Skeletal muscle satellite cell (primary cell): ENCODE results near the gene CD81.

Source experiments
- H3K27me3 ChIP-seq: 2 replicates; pipeline ENCODE4 v1.7.0; 2013; ENCODE audit warnings: low read length; ENCODE audit not compliant: control insufficient read depth, insufficient read depth
- H3K36me3 ChIP-seq: 2 replicates; pipeline ENCODE4 v1.7.0; 2013; ENCODE audit warnings: mild to moderate bottlenecking, control low read depth, low read length; ENCODE audit not compliant: insufficient read depth
- H3K4me1 ChIP-seq: 2 replicates; pipeline ENCODE4 v1.7.0; 2013; ENCODE audit warnings: low read length; ENCODE audit not compliant: control insufficient read depth, insufficient read depth
- H3K4me2 ChIP-seq: 2 replicates; pipeline ENCODE4 v1.7.0; 2013; ENCODE audit warnings: mild to moderate bottlenecking, low read length
- H3K4me3 ChIP-seq: 2 replicates; pipeline ENCODE4 v1.7.0; 2013; ENCODE audit warnings: low read length
- H3K9ac ChIP-seq: 2 replicates; pipeline ENCODE4 v1.7.0; 2013; ENCODE audit warnings: mild to moderate bottlenecking, low read depth, low read length, moderate library complexity
- H3K9me3 ChIP-seq: replicated peaks from 2 replicates; pipeline ENCODE4 v1.7.0; 2013; ENCODE audit warnings: mild to moderate bottlenecking, control low read depth, low read length

Gene CD81

DNA sequence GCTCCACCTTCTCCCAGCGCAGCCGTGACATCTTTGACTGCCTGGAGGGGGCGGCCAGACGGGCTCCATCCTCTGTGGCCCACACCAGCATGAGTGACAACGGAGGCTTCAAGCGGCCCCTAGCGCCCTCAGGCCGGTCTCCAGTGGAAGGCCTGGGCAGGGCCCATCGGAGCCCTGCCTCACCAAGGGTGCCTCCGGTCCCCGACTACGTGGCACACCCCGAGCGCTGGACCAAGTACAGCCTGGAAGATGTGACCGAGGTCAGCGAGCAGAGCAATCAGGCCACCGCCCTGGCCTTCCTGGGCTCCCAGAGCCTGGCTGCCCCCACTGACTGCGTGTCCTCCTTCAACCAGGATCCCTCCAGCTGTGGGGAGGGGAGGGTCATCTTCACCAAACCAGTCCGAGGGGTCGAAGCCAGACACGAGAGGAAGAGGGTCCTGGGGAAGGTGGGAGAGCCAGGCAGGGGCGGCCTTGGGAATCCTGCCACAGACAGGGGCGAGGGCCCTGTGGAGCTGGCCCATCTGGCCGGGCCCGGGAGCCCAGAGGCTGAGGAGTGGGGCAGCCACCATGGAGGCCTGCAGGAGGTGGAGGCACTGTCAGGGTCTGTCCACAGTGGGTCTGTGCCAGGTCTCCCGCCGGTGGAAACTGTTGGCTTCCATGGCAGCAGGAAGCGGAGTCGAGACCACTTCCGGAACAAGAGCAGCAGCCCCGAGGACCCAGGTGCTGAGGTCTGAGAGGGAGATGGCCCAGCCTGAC, 26.0 kb downstream of the CD81 start:
- no peak overlapping the region for H3K4me3 ChIP-seq
- no peaks in the 10 kb centered on the region for H3K9me3 ChIP-seq
- peaks cover 33% of the 10 kb centered on the region for H3K36me3 ChIP-seq
- H3K4me2 ChIP-seq: no peak overlapping the region
- H3K27me3 ChIP-seq: no peaks in the 10 kb centered on the region
- no peak overlapping the region for H3K9ac ChIP-seq
- peaks cover 28% of the 10 kb centered on the region for H3K4me1 ChIP-seq

GRCh38 chr11:2404735-2405196, 27.7 kb downstream of the CD81 start:
- peaks cover 15% of the 10 kb centered on the region for H3K27me3 ChIP-seq
- peaks cover 12% of the 10 kb centered on the region for H3K4me1 ChIP-seq
- no peak overlapping the region for H3K9ac ChIP-seq
- H3K4me2 ChIP-seq: no peak overlapping the region
- no peak overlapping the region for H3K4me3 ChIP-seq
- H3K36me3 ChIP-seq: peaks cover 21% of the 10 kb centered on the region
- H3K9me3 ChIP-seq: no peaks in the 10 kb centered on the region

GRCh38 chr11:2406451-2406850, 29.3 kb downstream of the CD81 start:
- peaks cover 21% of the 10 kb centered on the region for H3K36me3 ChIP-seq
- H3K4me2 ChIP-seq: no peak overlapping the region
- H3K4me3 ChIP-seq: no peak overlapping the region
- peaks cover 8% of the 10 kb centered on the region for H3K4me1 ChIP-seq
- peaks cover 17% of the 10 kb centered on the region for H3K27me3 ChIP-seq
- H3K9me3 ChIP-seq: no peaks in the 10 kb centered on the region
- H3K9ac ChIP-seq: no peak overlapping the region

GRCh38 chr11:2406878-2407410, 29.8 kb downstream of the CD81 start:
- Histone ChIP-seq H3K4me3 (no peak overlapping the region), H3K4me1 (peaks cover 4% of the 10 kb centered on the region), H3K4me2 (no peak overlapping the region), H3K36me3 (peaks cover 21% of the 10 kb centered on the region), H3K9me3 (no peaks in the 10 kb centered on the region), H3K27me3 (peaks cover 17% of the 10 kb centered on the region), H3K9ac (no peak overlapping the region)

DNA sequence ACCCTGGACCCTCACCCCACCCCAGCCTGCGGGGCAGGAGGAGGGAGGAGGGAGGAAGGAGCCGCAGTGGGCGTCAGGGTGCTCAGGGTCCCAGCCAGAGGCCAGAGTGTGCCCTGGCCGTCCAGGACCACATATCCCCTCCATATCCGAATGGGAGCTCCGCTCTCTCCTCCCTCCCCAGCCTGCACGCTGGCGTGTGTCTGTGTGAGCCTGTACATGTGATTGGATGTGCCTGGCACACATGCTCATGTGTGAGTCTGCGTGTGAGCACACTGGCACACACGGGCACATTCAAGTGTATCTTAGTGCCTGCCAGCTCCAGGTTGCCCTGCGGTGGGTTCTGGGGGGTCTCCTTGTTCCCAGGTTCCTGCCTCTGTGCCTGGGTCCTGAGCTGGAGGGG, 31.6 kb downstream of the CD81 start:
- no peak overlapping the region for H3K4me3 ChIP-seq
- no peaks in the 10 kb centered on the region for H3K9me3 ChIP-seq
- H3K9ac ChIP-seq: no peak overlapping the region
- H3K4me1 ChIP-seq: no peaks in the 10 kb centered on the region
- H3K27me3 ChIP-seq: peaks cover 26% of the 10 kb centered on the region
- H3K36me3 ChIP-seq: peaks cover 6% of the 10 kb centered on the region
- H3K4me2 ChIP-seq: no peak overlapping the region

GRCh38 chr11:2409126-2409525, 32.0 kb downstream of the CD81 start:
- H3K9me3 ChIP-seq: no peaks in the 10 kb centered on the region
- no peaks in the 10 kb centered on the region for H3K4me1 ChIP-seq
- no peak overlapping the region for H3K9ac ChIP-seq
- H3K36me3 ChIP-seq: peaks cover 1% of the 10 kb centered on the region
- no peak overlapping the region for H3K4me3 ChIP-seq
- H3K27me3 ChIP-seq: peaks cover 26% of the 10 kb centered on the region
- H3K4me2 ChIP-seq: no peak overlapping the region

DNA sequence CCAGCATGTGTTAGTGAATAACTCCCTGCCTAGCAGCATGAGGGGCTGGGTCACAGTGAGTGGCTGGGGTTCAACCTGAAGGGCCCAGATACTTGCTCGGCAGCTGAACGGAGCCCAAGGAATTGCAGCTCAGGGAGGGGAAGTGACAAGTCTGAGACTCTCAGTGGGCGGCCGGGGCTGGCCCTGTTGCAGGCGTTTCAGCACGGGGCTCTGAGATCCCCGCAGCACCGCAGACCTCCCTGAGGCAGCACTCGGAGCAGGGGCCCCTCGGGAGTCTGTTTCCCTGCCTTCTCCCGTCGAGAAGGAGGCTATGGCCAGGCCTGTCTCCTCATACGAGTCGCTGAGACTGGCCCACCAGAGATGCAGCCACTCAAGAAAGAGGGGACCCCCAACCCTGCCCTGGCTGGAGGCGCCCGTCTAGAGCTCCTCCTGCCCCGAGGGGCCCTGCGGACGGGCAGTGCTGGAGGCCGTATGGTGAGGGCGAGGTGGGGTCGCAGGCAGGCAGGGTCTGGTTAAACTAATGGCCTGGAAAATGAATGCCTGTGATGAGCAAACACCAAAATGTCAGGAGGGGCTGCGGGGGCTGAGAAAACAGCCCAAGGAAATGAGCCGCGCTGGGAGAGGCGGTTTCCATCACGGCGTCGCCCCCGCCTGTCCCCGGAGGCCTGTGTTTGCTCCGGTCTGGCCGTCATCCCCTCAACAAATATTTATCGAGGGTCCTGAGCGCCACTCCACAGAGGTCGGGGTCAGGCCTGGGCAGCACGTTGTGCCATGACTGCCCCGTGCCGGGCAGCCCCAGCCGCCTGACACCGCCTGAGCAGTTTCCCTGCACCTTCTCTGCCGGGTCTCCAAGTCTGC, 32.7 kb downstream of the CD81 start:
- Histone ChIP-seq H3K9ac (no peak overlapping the region), H3K4me2 (no peak overlapping the region), H3K4me3 (no peak overlapping the region), H3K9me3 (no peaks in the 10 kb centered on the region), H3K36me3 (no peaks in the 10 kb centered on the region), H3K27me3 (peaks cover 26% of the 10 kb centered on the region), H3K4me1 (no peaks in the 10 kb centered on the region)

- H3K4me2 ChIP-seq: no peak overlapping the region
- no peaks in the 10 kb centered on the region for H3K9me3 ChIP-seq
- no peaks in the 10 kb centered on the region for H3K4me1 ChIP-seq
- H3K9ac ChIP-seq: no peak overlapping the region
- no peaks in the 10 kb centered on the region for H3K36me3 ChIP-seq
- H3K27me3 ChIP-seq: peaks cover 28% of the 10 kb centered on the region
- H3K4me3 ChIP-seq: no peak overlapping the region
Measured at GRCh38 chr11:2410616-2411015, 33.5 kb downstream of the CD81 start.

- Histone ChIP-seq H3K27me3 (peaks cover 33% of the 10 kb centered on the region), H3K36me3 (no peaks in the 10 kb centered on the region), H3K9me3 (no peaks in the 10 kb centered on the region), H3K4me1 (no peaks in the 10 kb centered on the region), H3K4me3 (no peak overlapping the region), H3K9ac (no peak overlapping the region), H3K4me2 (no peak overlapping the region)
Measured at GRCh38 chr11:2411446-2412305, 34.6 kb downstream of the CD81 start.

- no peak overlapping the region for H3K4me2 ChIP-seq
- no peaks in the 10 kb centered on the region for H3K4me1 ChIP-seq
- no peaks in the 10 kb centered on the region for H3K36me3 ChIP-seq
- H3K9ac ChIP-seq: no peak overlapping the region
- H3K4me3 ChIP-seq: no peak overlapping the region
- peaks cover 33% of the 10 kb centered on the region for H3K27me3 ChIP-seq
- H3K9me3 ChIP-seq: no peaks in the 10 kb centered on the region
Measured at GRCh38 chr11:2412323-2412722, 35.2 kb downstream of the CD81 start.
